GM12891 (cell line): ENCODE results near the gene COG5.

ENCODE experiments used
- POLR2A ChIP-seq: IDR thresholded peaks from 2 replicates; pipeline ENCODE4 v1.6.1; 2011; ENCODE audit warnings: low read depth, low read length, control low read depth
- POLR2AphosphoS5 ChIP-seq: IDR thresholded peaks from 2 replicates; pipeline ENCODE4 v1.6.1; 2011; ENCODE audit warnings: low read depth, low read length, control low read depth
- SPI1 ChIP-seq: IDR thresholded peaks from 2 replicates; pipeline ENCODE4 v1.6.1; 2011; ENCODE audit warnings: low read depth, low read length, control low read depth
- TAF1 ChIP-seq: IDR thresholded peaks from 2 replicates; pipeline ENCODE4 v1.6.1; 2011; ENCODE audit warnings: low read depth, low read length, control low read depth

- TF ChIP-seq POLR2A (no peak), TAF1 (no peak), POLR2AphosphoS5 (no peak), SPI1 (no peak)
Observed at GRCh38 chr7:107187774-107188173, 375.9 kb downstream of the COG5 start.
